ENCODE measurements around the gene SP110.
"Not testable (repeated sequence)": the region's sequence is repeated elsewhere in the genome, so short reads cannot be mapped to it uniquely, and the experiment has no call there.

The SP110 gene

GRCh38 chr2:230219419-230220331, at the start of gene SP110:
Gene SP110, minus strand, starts transcription at chr2:230219984. Its CDS starts 3,057 bp downstream, at chr2:230216927.
- peak; percentile 48 for DNase-seq

DNA sequence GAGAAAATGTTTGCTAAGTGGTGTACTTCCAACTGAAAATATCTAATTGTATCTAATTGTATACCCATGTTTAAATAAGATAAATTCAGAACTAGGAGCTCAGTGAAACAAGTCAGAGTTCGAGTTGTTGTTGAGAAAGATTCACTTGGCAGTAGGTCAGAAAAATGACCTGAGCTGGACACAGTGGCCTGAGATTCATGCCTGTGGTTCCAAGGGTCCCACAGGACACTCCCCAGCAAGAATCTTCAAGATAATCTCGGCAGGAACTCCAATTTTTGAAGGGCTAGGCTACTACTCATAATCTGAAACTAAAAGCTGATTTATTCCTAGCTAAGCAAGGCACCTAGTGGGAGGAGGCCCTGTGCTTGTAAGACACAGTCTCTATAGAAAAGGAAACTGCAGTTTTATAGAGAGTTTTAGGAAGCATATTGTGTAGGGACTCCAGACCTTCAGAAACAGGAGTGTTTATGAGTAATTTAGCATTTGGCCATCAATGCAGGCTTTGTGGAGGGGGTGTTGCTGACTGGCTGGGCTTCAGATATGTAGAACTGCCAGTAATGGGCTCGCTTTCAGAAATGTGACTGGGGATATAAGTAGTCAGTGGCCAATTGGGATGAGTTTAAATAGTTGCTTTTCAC, 48.9 kb upstream of the SP110 start:
- DNase-seq = no peak

DNA sequence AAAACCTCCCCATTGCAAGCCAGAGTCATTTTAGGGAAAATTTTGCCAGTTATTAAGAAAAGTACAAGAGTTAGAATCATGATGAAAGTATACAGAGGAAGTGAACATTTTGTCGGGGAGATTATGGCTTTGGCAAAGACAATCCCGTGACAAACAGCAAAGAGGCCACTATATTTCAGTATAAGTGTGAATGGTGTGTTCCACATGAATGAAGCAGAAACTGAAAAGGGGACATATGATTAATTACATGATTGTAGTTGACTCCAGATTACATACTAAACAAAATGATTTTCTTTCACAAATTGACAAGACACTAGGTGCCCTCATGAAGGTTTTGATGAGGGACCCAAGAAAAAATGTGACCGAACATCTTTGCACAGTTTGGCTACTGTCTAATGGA, 47.8 kb upstream of the SP110 start:
- DNase-seq = no peak

DNA sequence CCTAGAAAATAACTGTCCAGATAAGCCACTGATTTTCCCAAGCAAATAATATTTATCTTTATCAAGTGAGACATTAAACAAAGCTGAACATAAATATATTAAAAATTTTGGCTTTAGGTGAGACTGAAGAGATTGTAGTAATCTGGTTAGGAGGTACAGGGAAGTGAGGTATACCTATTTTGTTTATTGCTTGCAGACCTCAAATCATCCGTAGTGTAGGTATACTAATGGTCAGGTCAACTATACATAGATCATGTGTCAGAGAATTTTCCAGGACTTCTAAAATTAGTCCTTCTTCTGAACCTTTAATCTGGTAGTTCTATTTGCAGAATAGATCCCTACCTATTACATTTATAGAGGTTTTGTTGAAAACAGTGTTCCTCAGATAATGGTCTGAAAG, 47.3 kb upstream of the SP110 start:
- no peak for DNase-seq

DNA sequence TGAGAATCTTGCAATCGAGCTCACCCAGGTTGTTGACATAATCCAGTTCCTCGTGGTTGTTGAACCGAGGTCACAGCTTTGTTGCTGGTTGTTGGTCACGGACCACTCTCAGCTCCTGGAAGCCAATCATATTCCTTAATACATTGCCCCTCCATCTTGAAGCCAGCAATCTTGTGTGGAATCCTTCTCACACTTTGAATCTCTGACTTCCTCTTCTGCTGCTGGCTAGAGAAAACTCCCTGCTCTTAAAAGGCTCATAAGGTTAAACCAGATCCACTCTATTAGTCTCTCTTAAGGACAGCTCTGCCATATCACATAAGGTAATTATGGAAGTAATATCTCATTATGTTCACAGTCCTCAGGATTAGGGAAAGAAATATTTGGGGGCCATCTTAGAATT, 46.9 kb upstream of the SP110 start:
- DNase-seq = no peak

- DNase-seq = not testable (repeated sequence)
These were observed 45.2 kb upstream of the SP110 start for GRCh38 chr2:230264945-230265344.

GRCh38 chr2:230262246-230262645, 42.5 kb upstream of the SP110 start:
- no peak for DNase-seq

DNA sequence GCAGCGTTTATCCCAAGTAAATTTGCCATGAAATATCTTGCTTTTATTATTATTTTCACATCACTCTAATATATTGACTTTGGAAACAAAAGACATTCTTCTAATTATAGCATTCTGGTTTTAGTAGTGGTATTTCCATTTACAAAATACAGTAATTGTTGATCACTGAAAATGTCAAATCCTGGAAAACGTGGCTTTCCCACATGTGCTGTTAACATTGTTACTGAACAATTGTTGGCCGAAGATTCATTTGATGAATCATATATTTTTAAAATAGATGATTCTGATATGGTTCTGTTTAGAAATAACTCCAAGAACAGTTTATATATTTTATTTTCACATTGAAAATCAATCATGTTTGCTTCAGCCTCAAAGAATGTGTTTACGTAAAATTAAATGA, 38.7 kb upstream of the SP110 start:
- DNase-seq = no peak

GRCh38 chr2:230256733-230257332, 37.0 kb upstream of the SP110 start:
- no peak for DNase-seq

GRCh38 chr2:230254152-230254881, 34.5 kb upstream of the SP110 start:
- no peak for DNase-seq

- no peak for DNase-seq
These were observed 30.4 kb upstream of the SP110 start for GRCh38 chr2:230250231-230250630.

GRCh38 chr2:230246206-230246605, 26.4 kb upstream of the SP110 start:
- DNase-seq = no peak

GRCh38 chr2:230244211-230244610, 24.4 kb upstream of the SP110 start:
- DNase-seq = no peak

GRCh38 chr2:230234845-230235244, 15.1 kb upstream of the SP110 start:
- DNase-seq = no peak

GRCh38 chr2:230234122-230234722, 14.4 kb upstream of the SP110 start:
- no peak for DNase-seq

GRCh38 chr2:230231251-230231650, 11.5 kb upstream of the SP110 start:
- no peak for DNase-seq

DNA sequence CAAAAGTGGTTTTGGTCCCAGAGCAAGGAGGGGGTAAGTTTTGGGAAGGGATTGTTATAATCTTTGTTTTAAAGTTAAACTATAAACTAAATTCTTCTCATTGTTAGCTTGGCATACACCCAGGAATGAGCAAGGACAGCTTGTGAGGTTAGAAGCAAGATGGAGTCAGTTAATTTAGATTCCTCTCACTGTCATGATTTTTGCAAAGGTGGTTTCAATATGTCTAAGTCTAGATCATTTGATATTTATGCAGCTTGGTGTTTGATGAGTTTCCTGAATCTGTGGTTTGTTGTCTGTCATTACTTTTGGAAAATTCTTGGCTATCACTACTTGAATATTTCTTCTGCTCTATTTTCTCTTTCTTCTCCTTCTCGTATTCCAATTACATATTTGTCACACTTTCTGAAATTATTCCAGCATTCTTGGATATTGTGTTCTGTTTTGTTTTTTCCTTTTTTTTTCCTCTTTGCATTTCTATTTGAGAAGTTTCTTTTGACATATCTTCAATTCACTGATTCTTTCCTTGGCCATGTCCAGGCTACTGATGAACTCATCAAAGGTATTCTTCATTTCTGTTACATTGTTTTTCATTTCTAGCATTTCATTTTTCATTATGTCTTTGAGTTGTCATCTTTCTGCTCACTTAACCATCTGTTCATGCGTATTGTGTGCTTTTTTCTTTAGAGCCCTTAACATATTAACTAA, 10.9 kb upstream of the SP110 start:
- no peak for DNase-seq

- DNase-seq = no peak
These were observed 10.3 kb upstream of the SP110 start for GRCh38 chr2:230230087-230230486.

DNA sequence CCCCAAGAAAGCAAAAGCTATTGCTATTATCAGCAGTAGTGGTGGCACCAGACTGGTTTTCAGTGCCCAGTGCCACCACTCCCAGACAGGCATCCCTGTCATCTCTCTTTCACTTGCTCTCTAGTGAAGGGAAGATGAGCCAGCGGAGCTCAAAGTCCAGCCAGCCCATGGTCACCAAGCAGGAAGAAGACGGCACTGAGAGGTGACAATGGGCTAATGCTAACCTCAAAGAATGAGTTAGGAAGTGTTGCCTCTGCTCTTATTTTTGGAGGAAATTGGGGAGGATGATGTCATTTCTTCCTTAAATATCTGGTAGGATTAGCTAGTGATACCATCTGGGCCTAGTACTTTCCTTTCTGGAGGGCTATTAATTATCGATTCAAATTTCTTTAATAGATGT, 7.4 kb upstream of the SP110 start:
- DNase-seq = no peak

DNA sequence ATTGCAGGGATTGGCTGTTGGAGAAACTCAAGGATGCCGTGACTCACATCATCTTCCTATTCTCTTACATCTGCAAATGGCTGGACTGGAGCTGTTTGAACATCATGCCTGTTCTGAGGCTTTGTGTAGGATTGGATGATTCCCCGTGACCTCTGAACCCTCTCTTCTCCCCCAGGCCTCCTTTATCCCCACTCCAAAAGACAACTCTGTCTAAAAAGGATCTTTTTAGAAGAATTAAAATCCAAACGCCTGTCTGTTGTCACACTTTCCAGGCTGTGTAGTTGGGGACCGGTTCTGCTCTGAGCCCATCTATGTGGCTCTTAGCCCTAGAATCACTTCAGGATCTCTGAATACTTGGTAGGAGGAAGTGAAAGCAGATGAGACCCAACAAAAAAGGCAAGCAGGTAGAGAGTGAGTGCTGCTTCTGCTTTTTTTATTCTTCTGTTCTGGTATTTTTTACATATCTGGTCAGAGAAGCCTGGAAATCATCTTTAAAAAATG, 6.3 kb upstream of the SP110 start:
- no peak for DNase-seq

GRCh38 chr2:230225486-230225885, 5.7 kb upstream of the SP110 start, which contains the start of gene SP140:
Gene SP140, plus strand, starts transcription at chr2:230225736. Its CDS starts 109 bp downstream, at chr2:230225845.
- no peak for DNase-seq

DNA sequence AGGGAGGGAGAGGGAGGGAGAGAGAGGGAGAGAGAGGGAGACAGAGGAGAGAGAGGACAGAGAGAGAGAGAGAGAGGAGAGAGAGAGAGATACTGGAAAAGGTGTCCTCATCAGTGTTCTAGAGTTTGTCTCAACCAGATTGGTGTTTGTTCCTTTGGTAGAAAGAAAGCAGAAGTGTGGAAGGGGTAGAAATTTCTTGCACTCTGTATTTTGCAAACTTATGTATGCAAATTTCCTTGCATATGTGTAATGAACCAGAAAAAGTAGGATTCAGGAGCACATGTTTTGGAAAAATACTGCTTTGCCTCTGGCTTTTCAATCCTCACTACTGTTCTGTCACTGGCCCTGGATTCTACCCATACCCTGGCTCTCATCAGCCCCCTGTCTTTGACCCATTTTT, 4.7 kb upstream of the SP110 start:
- DNase-seq = no peak

Measured in GOT3 (cell line).